ENCODE measurements around the gene CHTF18.
A peak's percentile ranks its signal among the peaks of the same experiment; 100 is the strongest.

Gene CHTF18

GRCh38 chr16:794853-795466 lies 6.5 kb downstream of the CHTF18 start:
- no peak for DNase-seq

GRCh38 chr16:795580-796229 lies 7.3 kb downstream of the CHTF18 start:
- DNase-seq, result no peak

- DNase-seq, result no peak
Observed at GRCh38 chr16:796296-797119, 8.1 kb downstream of the CHTF18 start.

GRCh38 chr16:797120-797420 lies 8.7 kb downstream of the CHTF18 start:
- DNase-seq, result no peak

GRCh38 chr16:797686-798085 lies 9.3 kb downstream of the CHTF18 start:
- DNase-seq, result no peak

- DNase-seq, result no peak
Observed at GRCh38 chr16:798666-799065, 10.2 kb downstream of the CHTF18 start.

GRCh38 chr16:799111-799947 lies 10.9 kb downstream of the CHTF18 start:
- DNase-seq, result no peak

GRCh38 chr16:799948-800833 lies 11.8 kb downstream of the CHTF18 start, which contains the start of gene GNG13:
Gene GNG13, minus strand, starts transcription at chr16:800734. Its CDS starts 1,657 bp downstream, at chr16:799077.
- DNase-seq, result no peak

- DNase-seq, result no peak
Observed at GRCh38 chr16:800834-801511, 12.6 kb downstream of the CHTF18 start.

- no peak for DNase-seq
Observed at GRCh38 chr16:801584-802363, 13.4 kb downstream of the CHTF18 start.

GRCh38 chr16:802461-802860 lies 14.0 kb downstream of the CHTF18 start:
- DNase-seq, result no peak

- no peak for DNase-seq
Observed at GRCh38 chr16:802914-803753, 14.7 kb downstream of the CHTF18 start.

GRCh38 chr16:803754-804080 lies 15.3 kb downstream of the CHTF18 start:
- DNase-seq, result no peak

GRCh38 chr16:804193-805048 lies 16.0 kb downstream of the CHTF18 start:
- DNase-seq, result no peak

GRCh38 chr16:805474-805873 lies 17.1 kb downstream of the CHTF18 start:
- DNase-seq, result no peak

GRCh38 chr16:807347-808084 lies 19.1 kb downstream of the CHTF18 start:
- DNase-seq, result peak; percentile 42 to 83 (median 56)

- DNase-seq, result no peak
Observed at GRCh38 chr16:808085-808386, 19.6 kb downstream of the CHTF18 start.

- DNase-seq, result peak in 5 of 6 experiments; percentile 16 to 46 (median 31)
Observed at GRCh38 chr16:813204-813915, 24.9 kb downstream of the CHTF18 start.

Data from stimulated activated naive CD4-positive, alpha-beta T cell (primary cell).